ENCODE data around the gene BMP6. TPM values are rescaled to one million over a fixed set of nuclear protein-coding genes. Genes with fewer than 3 reads are reported as not detected.

BMP6 gene
- total and polyA plus RNA-seq, 2 of the 8 experiments (the other 6 are each of a cell fraction or from before 2014, with no cell fraction given) = 2.0 to 2.1 TPM

- Histone ChIP-seq H3K79me1 (ENCODE audit: low read depth, low read length) (no peaks in the 10 kb centered on the region), H3K27ac (ENCODE audit: low read depth, low read length) (no peak overlapping the region), H3K23ac (ENCODE audit: insufficient read length) (no peak overlapping the region), H3K9me3 (ENCODE audit: insufficient read depth in 2 of 2, low read depth in 1 of 2, low read length in 1 of 2) (no peaks in the 10 kb centered on the region), H3K79me2 (ENCODE audit: control insufficient read depth in 1 of 2, insufficient read depth in 2 of 2, low read length in 2 of 2) (no peaks in the 10 kb centered on the region), H4K8ac (ENCODE audit: extremely low read depth, insufficient read depth, low read length) (no peak overlapping the region; the same call in 1 of the 2 replicates), H2BK12ac (ENCODE audit: low read depth, low read length) (no peak overlapping the region; the same call in 1 of the 2 replicates), H3K27me3 (replicated peaks in 1 of 4; ENCODE audit: control insufficient read depth in 3 of 4, extremely low read depth in 1 of 4, insufficient read depth in 3 of 4, low read length in 3 of 4) (no peaks in the 10 kb centered on the region), H2AFZ (ENCODE audit: low read length) (no peak overlapping the region), H2BK5ac (ENCODE audit: low read depth, low read length) (no peak overlapping the region), H4K20me1 (replicated peaks in 1 of 2; ENCODE audit: control insufficient read depth in 1 of 2, insufficient read depth in 2 of 2, low read length in 2 of 2) (no peaks in the 10 kb centered on the region), H3K4me2 (ENCODE audit: insufficient read depth in 1 of 2, low read depth in 2 of 2, low read length in 2 of 2) (no peak overlapping the region), H3K4me3 (ENCODE audit: extremely low read depth in 1 of 4, insufficient read depth in 2 of 4, low read depth in 3 of 4, low read length in 4 of 4) (no peak overlapping the region), H3K23me2 (ENCODE audit: low read depth, low read length) (0 out of 2 replicates have a peak, but pooled peaks cover under 1% of the 10 kb centered on the region), H3K36me3 (ENCODE audit: control insufficient read depth in 2 of 4, insufficient read depth in 4 of 4, low read length in 3 of 4) (no peaks in the 10 kb centered on the region), H3K56ac (replicated peaks; ENCODE audit: insufficient read length, low read depth, low read length) (no peak overlapping the region), H2BK120ac (replicated peaks; ENCODE audit: low read depth, low read length) (no peak overlapping the region), H3K9ac (replicated peaks in 1 of 4; ENCODE audit: extremely low read depth in 1 of 4, low read depth in 3 of 4, low read length in 3 of 4) (no peak overlapping the region), H4K91ac (replicated peaks; ENCODE audit: insufficient read length, low read length) (no peak overlapping the region), H3K18ac (ENCODE audit: extremely low read depth, low read length) (no peak overlapping the region), H2BK15ac (ENCODE audit: low read length) (no peak overlapping the region), H4K5ac (ENCODE audit: insufficient read length, low read depth, low read length) (no peak overlapping the region), H2AK5ac (ENCODE audit: low read depth, low read length) (no peak overlapping the region), H3K4me1 (replicated peaks in 1 of 4; ENCODE audit: control insufficient read depth in 3 of 4, insufficient read depth in 4 of 4, low read length in 3 of 4) (peaks cover 0 to 4% (median 0%) of the 10 kb centered on the region in 4 experiments; a peak in 1 of 7 replicates), H3K4ac (replicated peaks; ENCODE audit: insufficient read length, low read depth, low read length) (no peak overlapping the region), H3K14ac (ENCODE audit: insufficient read length) (no peak overlapping the region), H2BK20ac (ENCODE audit: low read length) (no peak overlapping the region)
- POLR2A ChIA-PET (ENCODE audit: partially characterized antibody) = no interaction called here
- no peak for DNase-seq (ENCODE audit: low read depth in 1 of 2, low spot score in 2 of 2)
- WGBS, 2 experiments (ENCODE audit: extremely low coverage in 1 of 2, insufficient coverage in 1 of 2, insufficient read length in 1 of 2, insufficient replicate concordance in 2 of 2, low coverage in 1 of 2, low lambda C conversion rate in 2 of 2, missing lambda C conversion rate in 1 of 2) = 84% methylated on average over 10 of the region's 10 CpGs; no CpG with 5 or more reads in 1 of the 2 experiments
- no peak for FAIRE-seq
- CTCF ChIA-PET (ENCODE audit: partially characterized antibody) = interaction anchor here (0.5 kb wide), 1 partner anchor 28 kb away, joined by 4 read pairs; no protein-coding TSS in a partner anchor
- TF ChIP-seq JUN (IDR thresholded peaks at IDR 0.05; ENCODE audit: low read depth, low read length) = no peak
- TF ChIP-seq, protein P1, sequence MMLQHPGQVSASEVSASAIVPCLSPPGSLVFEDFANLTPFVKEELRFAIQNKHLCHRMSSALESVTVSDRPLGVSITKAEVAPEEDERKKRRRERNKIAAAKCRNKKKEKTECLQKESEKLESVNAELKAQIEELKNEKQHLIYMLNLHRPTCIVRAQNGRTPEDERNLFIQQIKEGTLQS (IDR thresholded peaks at IDR 0.05; ENCODE audit: insufficient read depth, low read depth, low read length) = no peak
- no peak for TF ChIP-seq KDM4A (IDR thresholded peaks at IDR 0.05; ENCODE audit: low read depth, low read length, severe bottlenecking)
- TF ChIP-seq ASH2L (IDR thresholded peaks at IDR 0.05; ENCODE audit: low read length) = no peak
- no peak for TF ChIP-seq MAFK (IDR thresholded peaks at IDR 0.05; ENCODE audit: low read depth, low read length)
- TF ChIP-seq, protein P2, sequence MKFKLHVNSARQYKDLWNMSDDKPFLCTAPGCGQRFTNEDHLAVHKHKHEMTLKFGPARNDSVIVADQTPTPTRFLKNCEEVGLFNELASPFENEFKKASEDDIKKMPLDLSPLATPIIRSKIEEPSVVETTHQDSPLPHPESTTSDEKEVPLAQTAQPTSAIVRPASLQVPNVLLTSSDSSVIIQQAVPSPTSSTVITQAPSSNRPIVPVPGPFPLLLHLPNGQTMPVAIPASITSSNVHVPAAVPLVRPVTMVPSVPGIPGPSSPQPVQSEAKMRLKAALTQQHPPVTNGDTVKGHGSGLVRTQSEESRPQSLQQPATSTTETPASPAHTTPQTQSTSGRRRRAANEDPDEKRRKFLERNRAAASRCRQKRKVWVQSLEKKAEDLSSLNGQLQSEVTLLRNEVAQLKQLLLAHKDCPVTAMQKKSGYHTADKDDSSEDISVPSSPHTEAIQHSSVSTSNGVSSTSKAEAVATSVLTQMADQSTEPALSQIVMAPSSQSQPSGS (IDR thresholded peaks at IDR 0.05; ENCODE audit: low read length) = no peak
- TF ChIP-seq SIX5 (IDR thresholded peaks at IDR 0.05; ENCODE audit: low read depth, low read length) = no peak
- no peak for TF ChIP-seq RFX5 (IDR thresholded peaks at IDR 0.05; ENCODE audit: borderline replicate concordance, low read depth, low read length)
These were observed 20.0 kb downstream of the BMP6 start for GRCh38 chr6:7745942-7746341.

Measured in H1 (cell line).